ENCODE measurements around the gene RNASEH2B.

DNA sequence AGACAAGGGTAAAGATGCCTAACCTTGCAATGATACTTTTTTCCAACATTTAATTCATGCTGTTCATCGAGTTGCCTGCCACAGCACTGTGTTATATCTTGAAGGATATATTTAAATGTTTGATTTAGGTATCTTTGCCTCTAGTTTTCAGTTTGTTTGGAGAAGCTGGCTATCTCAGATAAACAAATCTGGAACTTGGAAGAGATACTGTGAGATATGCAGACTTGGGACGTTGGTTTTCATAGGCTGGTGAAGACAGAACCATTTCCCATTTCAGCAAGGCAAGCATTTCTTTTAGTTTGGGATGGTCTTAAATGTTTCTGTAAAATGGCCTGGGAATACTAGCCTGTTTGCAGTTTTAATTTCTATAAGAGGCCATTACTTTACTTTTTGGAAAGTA, 3.3 kb downstream of the RNASEH2B start:
- TF ChIP-seq EP300 (IDR thresholded peaks at IDR 0.05) = no peak
- TF ChIP-seq, protein P1, sequence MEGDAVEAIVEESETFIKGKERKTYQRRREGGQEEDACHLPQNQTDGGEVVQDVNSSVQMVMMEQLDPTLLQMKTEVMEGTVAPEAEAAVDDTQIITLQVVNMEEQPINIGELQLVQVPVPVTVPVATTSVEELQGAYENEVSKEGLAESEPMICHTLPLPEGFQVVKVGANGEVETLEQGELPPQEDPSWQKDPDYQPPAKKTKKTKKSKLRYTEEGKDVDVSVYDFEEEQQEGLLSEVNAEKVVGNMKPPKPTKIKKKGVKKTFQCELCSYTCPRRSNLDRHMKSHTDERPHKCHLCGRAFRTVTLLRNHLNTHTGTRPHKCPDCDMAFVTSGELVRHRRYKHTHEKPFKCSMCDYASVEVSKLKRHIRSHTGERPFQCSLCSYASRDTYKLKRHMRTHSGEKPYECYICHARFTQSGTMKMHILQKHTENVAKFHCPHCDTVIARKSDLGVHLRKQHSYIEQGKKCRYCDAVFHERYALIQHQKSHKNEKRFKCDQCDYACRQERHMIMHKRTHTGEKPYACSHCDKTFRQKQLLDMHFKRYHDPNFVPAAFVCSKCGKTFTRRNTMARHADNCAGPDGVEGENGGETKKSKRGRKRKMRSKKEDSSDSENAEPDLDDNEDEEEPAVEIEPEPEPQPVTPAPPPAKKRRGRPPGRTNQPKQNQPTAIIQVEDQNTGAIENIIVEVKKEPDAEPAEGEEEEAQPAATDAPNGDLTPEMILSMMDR (IDR thresholded peaks at IDR 0.05) = no peak

All from ovary (tissue), 3 donors.